Measurements from ENCODE around the gene OSBPL9.
A peak's percentile ranks its signal among the peaks of the same experiment; 100 is the strongest.

OSBPL9 gene

GRCh38 chr1:51575406-51576084, 41.3 kb upstream of the OSBPL9 start:
- Histone ChIP-seq H3K9me3 (ENCODE audit: control insufficient read depth, insufficient read depth, low read depth, low read length) (no peaks in the 10 kb centered on the region), H3K27ac (ENCODE audit: extremely low read depth, low read depth, low read length) (peak overlapping the region; percentile 42), H3K4me3 (ENCODE audit: low read depth, low read length) (no peak overlapping the region), H3K4me1 (ENCODE audit: control insufficient read depth, insufficient read depth, low read length) (peaks cover 3% of the 10 kb centered on the region; the same call in 1 of the 2 replicates), H3K36me3 (ENCODE audit: control insufficient read depth in 2 of 2, insufficient read depth in 1 of 2, low read length in 2 of 2) (no peaks in the 10 kb centered on the region)
- ChIA-PET CTCF (interaction anchor here (0.5 to 0.8 kb wide), 2 partner anchors 567 to 614 kb away, joined by 3 read pairs; partner anchors contain the start of gene ZFYVE9), POLR2A (no interaction called here)
- TF ChIP-seq ZBTB44 (tag by site-specific recombination; IDR thresholded peaks at IDR 0.05) (no peak), BCL11B (tag by site-specific recombination; IDR thresholded peaks at IDR 0.05; ENCODE audit: low read depth) (no peak), PBX3 (CRISPR knock-in tag; IDR thresholded peaks at IDR 0.05) (no peak), KLF7 (tag by site-specific recombination; IDR thresholded peaks at IDR 0.05; ENCODE audit: borderline replicate concordance) (no peak), ZNF146 (tag by site-specific recombination; IDR thresholded peaks at IDR 0.05) (no peak), ZNF654 (tag by site-specific recombination; IDR thresholded peaks at IDR 0.05; ENCODE audit: low read depth) (no peak), ZFP41 (tag by site-specific recombination; IDR thresholded peaks at IDR 0.05; ENCODE audit: borderline replicate concordance) (no peak), PRDM2 (tag by site-specific recombination; IDR thresholded peaks at IDR 0.05; ENCODE audit: borderline replicate concordance) (no peak), ELK4 (IDR thresholded peaks at IDR 0.05; ENCODE audit: borderline replicate concordance, low read depth, low read length) (no peak), ZNF664 (tag by site-specific recombination; IDR thresholded peaks at IDR 0.05) (peak; percentile 35; the same call in 1 of the 2 replicates), ZNF280D (tag by site-specific recombination; IDR thresholded peaks at IDR 0.05) (no peak), ZNF2 (tag by site-specific recombination; IDR thresholded peaks at IDR 0.05) (0 out of 2 replicates have a peak, but pooled peaks have one; percentile 28), BCL11A (tag by site-specific recombination; IDR thresholded peaks at IDR 0.05; ENCODE audit: low read depth) (0 out of 2 replicates have a peak, but pooled peaks have one; percentile 39), KLF1 (tag by site-specific recombination; IDR thresholded peaks at IDR 0.05) (no peak), ZSCAN30 (tag by site-specific recombination; IDR thresholded peaks at IDR 0.05) (no peak), ZBTB7A (tag by site-specific recombination; IDR thresholded peaks at IDR 0.05; ENCODE audit: low read depth) (no peak), HOXD13 (CRISPR knock-in tag; IDR thresholded peaks at IDR 0.05; ENCODE audit: borderline replicate concordance) (no peak), ZNF549 (tag by site-specific recombination; IDR thresholded peaks at IDR 0.05) (no peak), ZBTB26 (tag by site-specific recombination; optimal IDR thresholded peaks at IDR 0.05) (no peak), ZNF747 (tag by site-specific recombination; IDR thresholded peaks at IDR 0.05) (no peak), FEZF1 (tag by site-specific recombination; IDR thresholded peaks at IDR 0.05) (0 out of 2 replicates have a peak, but pooled peaks have one; percentile 13)

Measured in HEK293 (cell line).